ENCODE measurements around the gene YWHAG. TPM values are rescaled to one million over a fixed set of nuclear protein-coding genes. Genes with fewer than 3 reads are reported as not detected.
A peak's percentile ranks its signal among the peaks of the same experiment; 100 is the strongest.
"Not testable (repeated sequence)": the region's sequence is repeated elsewhere in the genome, so short reads cannot be mapped to it uniquely, and the experiment has no call there.

Gene YWHAG
- total RNA-seq, 4 donors from 2014 or later = 52.8 to 97.7 (median 66.3) TPM

DNA sequence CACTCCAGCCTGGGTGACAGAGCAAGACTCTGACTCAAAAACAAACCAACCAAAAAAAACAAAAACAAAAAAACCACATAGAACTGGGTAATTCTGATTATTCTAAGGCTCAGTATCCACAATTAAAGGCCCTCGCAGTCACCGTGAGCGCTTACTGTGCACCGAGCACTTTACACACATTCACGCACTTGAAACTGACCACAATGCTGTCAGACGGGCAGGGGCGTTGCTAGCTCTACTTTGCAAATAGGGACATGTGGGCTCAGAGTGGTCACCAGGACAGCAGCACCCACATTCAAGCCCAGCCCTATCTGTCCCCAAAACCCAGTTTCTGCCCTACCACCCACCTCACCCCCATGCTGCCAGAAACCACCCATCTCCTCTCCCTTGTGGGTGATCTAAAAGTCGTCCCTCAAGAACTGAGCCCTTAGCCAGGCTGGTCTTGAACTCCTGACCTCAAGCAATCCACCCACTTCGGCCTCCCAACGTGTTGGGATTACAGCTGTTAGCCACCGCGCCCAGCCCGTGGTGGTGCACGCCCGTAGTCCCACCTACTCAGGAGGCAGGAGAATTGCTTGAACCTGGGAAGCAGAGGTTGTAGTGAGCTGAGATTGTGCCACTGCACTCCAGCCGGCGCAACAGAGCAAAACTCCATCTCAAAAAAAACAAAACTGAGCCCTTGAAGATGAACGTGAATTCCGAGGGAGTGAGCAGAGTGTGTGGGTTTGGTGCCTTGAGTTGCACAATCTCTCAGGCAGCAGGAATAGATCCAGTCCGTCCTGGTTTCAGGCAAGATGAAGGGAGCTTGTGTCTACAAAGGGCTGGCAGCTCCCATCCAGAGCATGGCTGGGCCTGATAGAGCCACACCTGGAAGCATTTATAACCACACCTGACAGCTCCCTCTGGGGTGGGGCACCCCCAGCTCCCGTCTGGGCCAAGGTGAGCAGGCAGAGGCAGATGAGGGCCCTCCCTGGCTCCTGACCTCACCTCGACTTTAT lies 61.7 kb downstream of the YWHAG start:
- Histone ChIP-seq H3K27me3 (no peaks in the 10 kb centered on the region), H3K4me1 (peaks cover 34 to 100% (median 63%) of the 10 kb centered on the region in 3 donors), H3K27ac (peak overlapping the region; percentile 97 to 99 (median 98)), H3K4me3 (peak overlapping the region in 3 of 4 donors; percentile 18 to 29 (median 21)), H3K36me3 (no peaks in the 10 kb centered on the region), H3K9me3 (no peaks in the 10 kb centered on the region)
- TF ChIP-seq, protein P1, sequence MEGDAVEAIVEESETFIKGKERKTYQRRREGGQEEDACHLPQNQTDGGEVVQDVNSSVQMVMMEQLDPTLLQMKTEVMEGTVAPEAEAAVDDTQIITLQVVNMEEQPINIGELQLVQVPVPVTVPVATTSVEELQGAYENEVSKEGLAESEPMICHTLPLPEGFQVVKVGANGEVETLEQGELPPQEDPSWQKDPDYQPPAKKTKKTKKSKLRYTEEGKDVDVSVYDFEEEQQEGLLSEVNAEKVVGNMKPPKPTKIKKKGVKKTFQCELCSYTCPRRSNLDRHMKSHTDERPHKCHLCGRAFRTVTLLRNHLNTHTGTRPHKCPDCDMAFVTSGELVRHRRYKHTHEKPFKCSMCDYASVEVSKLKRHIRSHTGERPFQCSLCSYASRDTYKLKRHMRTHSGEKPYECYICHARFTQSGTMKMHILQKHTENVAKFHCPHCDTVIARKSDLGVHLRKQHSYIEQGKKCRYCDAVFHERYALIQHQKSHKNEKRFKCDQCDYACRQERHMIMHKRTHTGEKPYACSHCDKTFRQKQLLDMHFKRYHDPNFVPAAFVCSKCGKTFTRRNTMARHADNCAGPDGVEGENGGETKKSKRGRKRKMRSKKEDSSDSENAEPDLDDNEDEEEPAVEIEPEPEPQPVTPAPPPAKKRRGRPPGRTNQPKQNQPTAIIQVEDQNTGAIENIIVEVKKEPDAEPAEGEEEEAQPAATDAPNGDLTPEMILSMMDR (IDR thresholded peaks at IDR 0.05) = peak in 1 of 6 experiments; percentile 5
- TF ChIP-seq POLR2A (IDR thresholded peaks at IDR 0.05) = peak in 1 of 4 donors; percentile 41
- WGBS, 2 donors = 22 to 49% methylated on average over 11 to 20 of the region's 22 CpGs
- peak; percentile 6 for DNase-seq
- intact Hi-C loops (cut with DNase I) = no loop called here

DNA sequence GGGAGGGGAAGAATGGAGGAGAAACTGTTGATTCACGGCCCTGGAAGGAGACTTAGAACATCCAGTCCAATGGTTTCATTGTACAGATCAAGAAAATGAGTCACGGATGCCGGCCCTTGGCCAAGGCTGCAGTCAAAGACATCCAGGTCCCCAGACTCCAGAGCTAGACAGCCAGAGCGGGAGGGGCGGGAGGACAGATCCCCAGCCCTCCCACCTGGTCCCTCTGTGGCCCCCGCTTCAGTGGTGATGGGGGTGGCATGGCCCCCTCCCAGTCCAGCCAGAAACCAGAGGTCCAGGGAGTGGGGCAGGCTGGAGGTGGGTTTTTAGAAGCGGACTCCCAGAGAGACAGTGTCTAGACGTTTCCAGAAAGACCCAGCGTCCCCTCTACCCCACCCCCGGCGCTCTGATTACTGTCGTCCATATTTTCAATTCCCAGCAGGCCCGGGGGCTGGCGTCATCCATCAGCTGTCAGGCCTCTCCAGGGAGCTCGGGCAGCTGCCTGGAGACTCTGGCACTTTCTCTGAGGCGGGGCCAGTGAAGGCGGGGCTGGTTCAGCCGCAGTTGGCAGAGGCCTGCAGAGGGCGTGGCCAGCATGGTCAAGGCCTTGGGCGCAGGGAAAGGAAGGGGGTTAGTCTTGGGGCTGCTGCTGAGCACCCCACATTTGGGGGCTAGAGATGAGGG lies 64.3 kb downstream of the YWHAG start:
- 12 to 21% methylated on average over 3 to 6 of the region's 20 CpGs for WGBS, 2 donors
- Histone ChIP-seq H3K4me1 (peaks cover 51 to 100% (median 70%) of the 10 kb centered on the region in 3 donors), H3K4me3 (peak overlapping the region; percentile 17 to 66 (median 38))

GRCh38 chr7:76293407-76293901 lies 65.3 kb downstream of the YWHAG start:
- Histone ChIP-seq H3K4me3 (peak overlapping the region in 1 of 4 donors; percentile 66), H3K9me3 (no peaks in the 10 kb centered on the region), H3K36me3 (no peaks in the 10 kb centered on the region), H3K4me1 (peaks cover 49 to 97% (median 73%) of the 10 kb centered on the region in 3 donors), H3K27ac (peak overlapping the region; percentile 98 to 99 (median 98)), H3K27me3 (no peaks in the 10 kb centered on the region)
- WGBS, 2 donors = 43 to 61% methylated on average over 6 to 8 of the region's 8 CpGs
- DNase-seq = no peak
- intact Hi-C loops (cut with DNase I) = no loop called here
- TF ChIP-seq, protein P1 (IDR thresholded peaks at IDR 0.05) = no peak
- no peak for TF ChIP-seq POLR2A (IDR thresholded peaks at IDR 0.05)

More for the DNA sequence above, 64.3 kb downstream of the YWHAG start:
- peak overlapping the region; percentile 98 to 99 (median 98) for H3K27ac ChIP-seq
- H3K9me3 ChIP-seq = no peaks in the 10 kb centered on the region
- TF ChIP-seq, protein P1 (IDR thresholded peaks at IDR 0.05) = no peak
- TF ChIP-seq POLR2A (IDR thresholded peaks at IDR 0.05) = peak in 3 of 4 donors; percentile 11 to 38 (median 11)
- H3K36me3 ChIP-seq = no peaks in the 10 kb centered on the region
- DNase-seq = peak; percentile 24
- intact Hi-C loops (cut with DNase I) = no loop called here
- H3K27me3 ChIP-seq = no peaks in the 10 kb centered on the region

GRCh38 chr7:76292911-76293310 lies 65.9 kb downstream of the YWHAG start:
- 67 to 87% methylated on average over 5 of the region's 5 CpGs for WGBS, 2 donors
- intact Hi-C loops (cut with DNase I); H3K4me3 ChIP-seq; DNase-seq; H3K36me3 ChIP-seq; H3K27me3 ChIP-seq; H3K9me3 ChIP-seq: not testable (repeated sequence)
- H3K4me1 ChIP-seq = peaks cover 49 to 91% (median 73%) of the 10 kb centered on the region in 3 donors
- peak overlapping the region; percentile 98 to 99 (median 98) for H3K27ac ChIP-seq

GRCh38 chr7:76292213-76292573 lies 66.6 kb downstream of the YWHAG start:
- H3K36me3 ChIP-seq = no peaks in the 10 kb centered on the region
- no peak for DNase-seq
- H3K4me1 ChIP-seq = peaks cover 49 to 84% (median 68%) of the 10 kb centered on the region in 3 donors
- peak overlapping the region; percentile 15 to 55 (median 37) for H3K4me3 ChIP-seq
- H3K27ac ChIP-seq = peak overlapping the region; percentile 95 to 99 (median 98)
- intact Hi-C loops (cut with DNase I) = no loop called here
- 0 to 2% methylated on average over 4 to 5 of the region's 5 CpGs for WGBS, 2 donors
- no peaks in the 10 kb centered on the region for H3K27me3 ChIP-seq
- TF ChIP-seq, protein P1 (IDR thresholded peaks at IDR 0.05) = no peak
- no peak for TF ChIP-seq POLR2A (IDR thresholded peaks at IDR 0.05)
- no peaks in the 10 kb centered on the region for H3K9me3 ChIP-seq

Data from esophagus squamous epithelium (tissue), 5 donors.